ENCODE data around the gene PARP2.
"Not testable (repeated sequence)": the region's sequence is repeated elsewhere in the genome, so short reads cannot be mapped to it uniquely, and the experiment has no call there.

Gene PARP2

DNA sequence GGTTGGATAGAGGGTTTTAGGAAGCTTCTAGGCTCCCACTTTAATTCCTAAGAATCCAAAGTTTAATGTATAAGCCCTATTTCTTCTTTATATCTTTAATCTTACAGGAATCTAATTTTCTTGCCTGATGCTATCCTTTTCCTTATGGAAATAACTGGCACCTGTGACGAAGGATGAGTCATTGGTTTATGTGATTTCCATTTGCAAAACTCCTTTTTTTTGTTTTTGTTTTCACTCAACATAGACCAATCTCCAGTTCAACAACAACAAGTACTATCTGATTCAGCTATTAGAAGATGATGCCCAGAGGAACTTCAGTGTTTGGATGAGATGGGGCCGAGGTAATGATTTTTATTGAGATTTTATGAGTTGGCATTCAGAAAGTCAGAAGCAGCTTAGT, 6.8 kb downstream of the PARP2 start:
- no peak for DNase-seq

DNA sequence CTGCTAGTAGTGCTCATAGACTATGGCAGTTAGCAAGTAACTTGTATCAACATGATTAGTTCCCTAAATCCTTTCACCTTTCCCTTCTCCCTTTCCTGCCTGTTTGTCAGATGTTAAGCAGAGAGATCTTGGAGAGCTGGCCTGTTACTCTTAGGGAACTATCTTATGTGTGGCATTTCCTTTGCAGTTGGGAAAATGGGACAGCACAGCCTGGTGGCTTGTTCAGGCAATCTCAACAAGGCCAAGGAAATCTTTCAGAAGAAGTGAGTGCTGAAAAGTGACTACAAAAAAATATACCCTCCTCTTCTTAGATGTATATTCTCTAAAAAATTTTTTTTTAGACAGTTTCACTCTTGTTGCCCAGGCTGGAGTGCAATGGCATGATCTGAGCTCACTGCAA, 7.4 kb downstream of the PARP2 start:
- DNase-seq, result no peak

DNA sequence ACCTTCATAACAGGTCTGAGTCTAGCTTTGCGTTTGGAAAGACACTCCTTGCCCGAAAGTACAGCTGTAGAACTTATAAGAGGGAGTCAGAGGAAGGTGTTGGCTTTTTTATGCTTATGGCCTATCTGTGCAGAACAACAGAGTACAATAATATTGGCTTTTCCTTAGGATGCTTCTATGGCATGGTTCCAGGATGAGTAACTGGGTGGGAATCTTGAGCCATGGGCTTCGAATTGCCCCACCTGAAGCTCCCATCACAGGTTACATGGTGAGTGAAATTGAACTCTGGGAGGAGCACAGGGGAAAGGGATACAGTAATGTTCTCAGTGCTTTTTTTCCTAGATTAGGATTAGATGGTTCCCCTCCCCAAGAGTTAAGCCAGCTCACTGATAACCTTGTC, 13.0 kb downstream of the PARP2 start:
- no peak for DNase-seq

DNA sequence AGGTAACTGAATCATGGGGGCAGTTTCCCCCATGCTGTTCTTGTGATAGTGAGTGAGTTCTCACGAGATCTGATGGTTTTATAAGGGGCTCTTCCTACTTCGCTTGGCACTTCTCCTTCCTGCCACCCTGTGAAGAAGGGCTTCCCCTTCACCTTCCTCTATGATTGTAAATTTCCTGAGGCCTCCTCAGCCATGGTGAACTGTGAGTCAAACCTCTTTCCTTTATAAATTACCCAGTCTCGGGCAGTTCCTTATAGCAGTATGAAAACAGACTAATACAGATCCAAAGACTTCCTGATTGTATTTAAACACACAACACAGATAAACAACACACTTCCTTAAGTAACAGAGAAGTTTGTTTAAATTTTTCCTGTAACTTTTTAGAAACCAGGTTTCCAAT, 15.0 kb downstream of the PARP2 start:
- DNase-seq, result not testable (repeated sequence)

DNA sequence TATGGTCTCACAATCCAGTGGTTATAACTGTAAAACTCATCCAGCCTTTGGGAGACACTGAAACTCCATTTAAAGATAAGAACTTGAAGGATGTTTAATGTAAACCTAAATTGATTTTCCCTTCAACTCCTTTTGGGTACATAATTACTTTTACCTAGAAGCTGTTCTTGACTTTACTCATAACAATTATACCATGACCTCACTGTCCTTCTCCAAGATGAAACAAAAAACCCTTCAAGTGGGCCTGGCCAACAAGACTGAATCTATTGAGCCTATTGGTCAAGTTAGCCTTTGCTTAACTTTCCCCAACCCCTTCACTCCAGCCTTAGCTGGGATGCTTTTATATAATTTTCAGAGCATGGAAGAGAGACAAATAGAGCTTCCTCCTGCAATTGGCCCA, 22.5 kb downstream of the PARP2 start:
- DNase-seq, result no peak

DNA sequence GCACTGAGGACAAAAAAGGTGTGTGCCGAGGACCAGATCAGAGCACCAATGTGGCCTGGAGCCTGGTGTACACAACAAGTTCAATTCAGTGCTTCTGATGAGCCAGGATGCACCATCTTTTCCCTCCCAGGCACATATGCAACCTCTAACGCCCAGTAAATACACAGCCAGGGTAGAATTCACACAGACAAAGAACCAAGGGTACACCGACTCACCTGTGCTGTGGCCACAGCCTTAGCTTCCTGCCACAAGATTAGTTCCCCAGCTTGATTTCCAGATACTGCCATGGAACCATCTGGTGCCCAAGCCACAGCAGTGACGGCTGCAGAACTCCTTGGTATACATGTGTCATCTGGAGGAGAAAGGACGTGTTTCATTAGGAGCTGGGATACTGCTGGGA, 29.4 kb downstream of the PARP2 start:
- no peak for DNase-seq

DNA sequence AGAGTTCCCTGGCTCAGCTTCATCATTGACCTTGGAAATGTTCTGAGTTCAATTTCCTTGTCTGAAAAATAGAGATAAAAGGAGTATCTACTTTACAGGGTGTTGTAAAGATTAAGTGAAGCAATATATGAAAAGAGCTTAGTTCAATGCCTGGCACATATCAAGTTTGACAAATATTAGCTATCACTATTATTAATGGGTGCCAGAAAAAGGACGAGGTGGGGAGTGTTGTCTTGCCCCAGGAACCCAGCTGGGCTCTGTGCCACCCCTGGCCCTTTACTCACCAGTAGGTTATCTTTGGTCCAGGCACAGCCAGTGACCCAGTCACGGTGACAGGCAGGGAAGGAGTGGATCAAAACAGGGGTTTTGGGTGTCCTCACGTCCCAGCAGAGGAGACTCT, 32.0 kb downstream of the PARP2 start:
- no peak for DNase-seq

DNA sequence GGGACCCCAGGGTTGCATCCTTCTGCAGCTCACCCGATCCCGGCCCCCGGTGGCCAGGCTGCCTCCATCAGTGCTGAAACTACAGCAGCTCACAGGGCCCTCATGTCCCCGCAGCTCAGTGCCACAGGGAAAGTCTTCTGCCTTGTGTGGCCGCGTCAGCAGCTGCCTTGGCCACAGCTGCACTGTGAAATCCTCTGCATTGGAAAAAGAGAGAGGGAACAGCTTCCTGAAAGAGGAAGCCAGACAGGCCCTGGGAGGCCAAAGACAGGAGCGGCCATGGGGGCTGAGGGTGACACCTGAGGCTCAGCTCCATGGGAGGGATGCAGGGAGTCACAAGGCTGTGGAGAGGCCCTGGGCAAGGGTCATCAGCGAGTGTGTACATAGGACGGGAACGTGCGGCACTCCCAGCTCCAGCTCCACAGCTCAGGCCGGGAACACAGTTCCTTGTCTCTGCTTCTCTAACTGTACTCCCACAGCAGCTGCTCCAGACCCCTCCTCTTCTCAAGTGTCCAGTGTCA, 32.7 kb downstream of the PARP2 start:
- DNase-seq, result no peak

DNA sequence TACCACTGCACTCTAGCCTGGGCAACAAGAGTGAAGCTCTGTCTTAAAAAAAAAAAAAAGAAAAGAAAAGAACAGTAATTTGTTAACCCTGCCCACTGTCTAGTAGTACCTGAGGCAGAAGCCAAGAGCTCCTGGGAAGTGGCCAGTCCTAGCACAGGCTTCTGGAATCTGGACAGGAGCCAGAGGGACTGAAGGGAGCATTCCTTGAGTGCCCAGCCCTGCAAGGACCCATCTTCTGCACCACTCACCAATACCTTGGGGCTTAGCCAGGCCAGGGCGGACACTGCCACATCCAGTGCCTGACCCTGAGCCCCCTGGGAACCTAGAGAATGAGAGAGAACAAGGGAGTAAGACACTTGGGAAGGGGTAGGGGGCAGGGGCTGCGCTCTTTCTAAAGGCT, 33.7 kb downstream of the PARP2 start:
- DNase-seq, result no peak

DNA sequence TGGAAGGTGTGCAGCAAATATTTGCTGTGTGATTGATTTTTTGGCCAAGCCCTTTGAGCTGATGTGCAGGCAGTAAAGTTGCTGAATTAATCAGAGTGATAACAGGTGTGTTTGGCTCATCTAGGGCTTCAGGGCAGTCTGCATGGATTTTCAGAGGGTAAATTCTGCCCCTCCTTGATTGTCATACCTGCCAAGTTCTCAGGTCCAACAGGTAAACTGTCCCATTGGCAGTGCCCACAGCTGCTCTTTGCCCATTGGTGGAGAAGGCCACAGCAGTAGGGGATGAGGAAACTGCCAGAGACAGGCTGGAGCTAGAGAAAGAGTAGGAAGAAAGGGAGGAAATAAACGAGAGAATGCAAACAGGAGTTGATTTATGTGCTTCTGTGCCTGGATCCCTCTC, 36.3 kb downstream of the PARP2 start:
- no peak for DNase-seq

DNA sequence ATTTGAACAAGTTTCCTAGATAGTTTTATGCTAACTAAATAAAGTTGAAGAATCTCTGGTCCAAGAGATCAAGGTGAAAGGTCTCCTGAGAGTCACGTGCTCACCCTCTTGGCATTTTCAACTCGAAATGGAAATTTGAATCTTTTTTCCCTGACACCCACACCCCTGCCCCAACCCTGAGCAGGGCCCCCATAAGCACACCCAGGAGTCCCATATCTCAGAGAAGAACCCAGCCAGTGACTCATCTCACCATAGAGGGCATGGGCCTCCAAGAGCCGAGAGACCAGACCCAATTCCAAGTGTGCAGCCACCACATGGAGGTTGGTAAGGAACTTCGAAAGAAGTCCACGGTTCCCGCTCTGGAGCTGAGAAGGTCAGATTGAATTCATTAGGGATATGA, 37.2 kb downstream of the PARP2 start:
- no peak for DNase-seq

DNA sequence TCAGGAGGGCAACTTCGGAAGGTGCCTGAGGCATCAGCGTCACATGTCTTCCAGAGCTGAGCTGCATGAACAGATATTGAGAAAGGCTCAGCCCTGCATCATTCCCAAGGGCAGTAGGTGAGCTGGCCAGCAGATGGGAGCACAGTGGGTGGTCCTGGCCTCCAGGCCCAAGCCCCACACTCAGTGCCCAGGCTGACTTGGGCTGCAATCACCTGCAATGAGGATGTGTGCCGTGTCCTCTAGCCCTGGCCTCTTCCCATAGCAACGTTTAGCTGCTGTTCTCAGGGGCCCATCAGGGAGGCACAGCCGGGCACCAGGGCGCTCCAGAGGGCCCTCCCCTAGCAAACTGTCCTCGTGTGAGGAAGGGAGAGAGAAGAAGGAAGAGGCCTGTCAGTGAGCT, 37.9 kb downstream of the PARP2 start:
- DNase-seq, result no peak

DNA sequence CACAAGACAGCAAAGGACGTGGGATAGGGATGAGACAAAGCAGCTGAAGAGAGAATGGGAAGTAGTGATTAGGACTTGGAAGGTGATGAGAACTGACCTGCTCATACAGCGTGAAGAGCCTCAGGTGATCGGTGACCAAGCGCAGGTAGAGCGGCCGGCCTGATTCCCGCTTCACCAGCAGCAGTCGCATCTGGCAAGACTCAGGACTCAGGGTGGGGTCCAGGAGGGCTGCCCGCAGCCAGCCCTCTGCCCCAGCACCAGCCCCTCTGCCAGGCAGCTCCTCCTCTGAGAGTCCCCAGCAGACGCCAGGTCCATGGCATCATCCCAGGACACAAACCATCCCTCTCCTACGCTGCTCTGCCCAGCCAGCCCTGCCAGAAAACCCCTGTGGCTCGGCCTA, 39.1 kb downstream of the PARP2 start:
- DNase-seq, result no peak

DNA sequence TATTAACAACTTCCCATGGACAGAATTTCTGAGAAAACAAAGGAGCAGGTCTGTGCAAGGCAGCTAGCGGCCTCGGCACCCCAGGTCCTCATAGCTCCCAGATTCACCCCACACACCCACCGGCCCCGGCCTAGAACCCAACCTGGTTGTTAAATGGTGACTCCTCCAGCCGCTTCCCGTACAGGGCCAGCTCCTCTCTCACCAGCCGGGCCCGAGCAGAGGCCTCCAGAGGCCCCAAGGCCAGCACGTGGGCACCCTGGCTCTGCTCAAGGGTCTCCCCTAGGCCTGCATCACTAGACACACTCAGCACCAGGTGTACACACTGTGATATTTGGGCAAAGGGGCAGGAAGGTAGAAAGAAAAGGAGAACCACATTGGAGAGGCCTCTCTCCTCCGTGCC, 39.6 kb downstream of the PARP2 start:
- no peak for DNase-seq

DNA sequence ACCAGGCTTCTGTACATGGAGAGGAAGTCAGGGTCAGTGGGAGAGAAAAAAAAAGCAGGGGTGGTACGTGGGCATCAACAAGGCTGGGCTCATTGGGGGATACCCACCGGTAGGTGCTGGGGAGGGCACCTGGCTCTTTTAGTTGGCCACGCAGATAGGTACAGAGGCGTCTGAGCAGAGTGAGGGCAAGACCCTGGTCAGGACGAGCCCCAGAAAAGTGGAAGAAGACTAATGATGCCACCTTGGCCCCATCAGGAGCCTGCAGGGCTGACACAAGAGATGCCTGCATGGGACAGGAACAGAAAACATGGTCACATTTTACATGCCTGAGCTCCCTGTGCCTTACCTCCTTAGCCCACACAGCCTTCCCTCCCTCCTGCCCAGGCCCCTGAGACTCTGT, 40.2 kb downstream of the PARP2 start:
- no peak for DNase-seq

DNA sequence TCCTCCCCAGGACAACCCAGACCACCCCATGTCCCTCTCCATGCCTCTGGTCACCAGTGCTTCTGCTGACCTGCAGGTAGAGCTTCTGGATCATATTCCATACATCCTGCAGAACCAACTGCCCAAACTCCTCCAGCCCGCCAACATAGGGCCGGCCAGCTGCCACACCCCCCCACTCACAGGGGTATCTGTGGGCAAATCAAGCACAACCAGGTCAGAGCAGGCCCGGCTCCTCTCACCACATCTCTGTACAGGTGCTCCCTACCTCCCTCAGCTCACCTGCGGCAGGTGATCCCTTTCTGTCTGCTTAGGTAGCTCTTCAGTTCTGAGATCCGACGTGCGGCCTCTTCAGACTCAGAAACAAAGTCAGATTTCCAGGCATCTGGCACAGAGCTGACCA, 40.9 kb downstream of the PARP2 start:
- DNase-seq, result no peak

DNA sequence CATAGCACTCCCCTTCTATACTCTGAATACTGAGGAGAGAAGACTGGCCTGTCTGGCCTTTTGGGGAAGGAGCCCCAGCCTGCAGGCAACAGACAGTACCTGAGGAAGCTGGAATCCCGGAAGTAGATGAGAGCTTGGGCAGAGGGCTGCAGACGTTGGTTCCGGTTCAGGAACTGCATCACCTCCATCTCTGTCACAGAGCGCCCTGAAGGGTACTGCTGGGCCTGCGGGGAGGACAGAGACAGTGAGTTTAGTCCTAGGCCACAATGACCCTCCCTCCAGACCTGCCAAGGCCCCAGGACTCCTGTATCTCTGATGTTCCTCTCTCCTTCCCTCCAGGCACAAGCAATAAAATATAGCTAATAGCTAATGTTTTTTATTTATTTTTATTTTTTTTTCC, 41.5 kb downstream of the PARP2 start:
- no peak for DNase-seq

DNA sequence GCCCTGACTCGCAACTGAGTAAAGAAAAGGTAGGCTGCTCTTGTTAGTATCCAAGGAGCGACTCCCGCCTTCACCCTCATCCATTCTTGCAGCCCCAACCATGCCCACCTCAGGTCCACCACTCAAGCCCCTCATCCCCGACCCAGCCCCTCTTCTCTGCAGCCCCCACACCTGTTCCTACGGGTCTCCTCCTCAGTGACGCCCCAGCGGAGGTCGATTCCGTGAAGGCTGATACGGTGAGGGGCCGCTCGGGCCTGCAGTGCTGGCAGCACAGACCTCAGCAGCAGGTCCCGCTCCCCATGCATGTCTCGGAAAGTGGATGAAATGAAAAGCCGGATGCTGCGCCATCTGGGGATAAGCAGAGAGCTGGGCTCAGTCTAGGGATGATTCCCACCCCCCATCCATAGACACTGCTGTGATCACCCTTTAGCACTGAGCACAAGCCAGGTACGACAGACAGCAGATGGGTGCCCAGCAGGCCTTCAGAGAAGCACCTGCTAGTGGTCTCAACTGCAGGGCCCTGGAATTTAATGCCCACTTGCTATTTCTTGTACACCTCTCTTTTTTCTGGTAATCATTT, 42.9 kb downstream of the PARP2 start:
- no peak for DNase-seq

DNA sequence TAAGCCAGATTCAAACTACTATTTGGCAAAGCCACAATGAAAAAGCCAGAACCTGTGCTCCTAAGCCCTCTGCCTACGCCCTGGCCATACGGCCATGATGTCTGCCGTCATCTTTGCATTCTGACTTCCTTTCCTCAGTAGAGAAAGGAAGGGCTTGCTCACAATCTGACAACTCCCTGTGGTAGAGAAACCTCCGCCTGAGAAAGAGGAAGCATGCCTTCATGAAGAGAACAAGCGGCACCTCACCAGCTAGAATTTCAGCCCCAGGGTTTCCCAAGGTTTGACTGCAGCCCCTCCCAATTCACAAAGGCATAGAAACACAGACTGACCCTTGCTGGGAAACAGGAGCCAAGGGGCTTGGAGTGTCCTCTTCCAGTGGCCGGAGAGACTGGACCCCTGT, 44.1 kb downstream of the PARP2 start:
- DNase-seq, result no peak

DNA sequence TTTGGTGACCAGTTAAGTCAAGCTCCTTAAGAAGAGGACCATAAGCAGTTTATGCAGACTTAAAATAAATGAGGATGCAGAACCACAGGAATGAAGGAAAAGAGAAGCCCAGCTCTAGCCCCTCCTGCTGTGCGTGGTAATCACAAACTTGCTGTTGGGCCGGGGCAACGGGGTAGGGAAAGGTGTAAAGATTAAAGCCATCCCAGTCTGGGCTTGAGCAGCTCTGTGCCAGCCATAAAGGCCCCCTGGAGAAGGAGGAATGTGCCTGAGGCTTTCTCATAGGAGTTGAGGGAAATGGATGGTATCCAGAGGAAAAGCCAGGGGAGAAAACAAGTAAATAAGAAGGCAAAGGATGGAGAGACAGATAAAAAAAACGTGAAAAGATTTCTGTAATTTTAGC, 44.7 kb downstream of the PARP2 start:
- DNase-seq, result no peak

DNA sequence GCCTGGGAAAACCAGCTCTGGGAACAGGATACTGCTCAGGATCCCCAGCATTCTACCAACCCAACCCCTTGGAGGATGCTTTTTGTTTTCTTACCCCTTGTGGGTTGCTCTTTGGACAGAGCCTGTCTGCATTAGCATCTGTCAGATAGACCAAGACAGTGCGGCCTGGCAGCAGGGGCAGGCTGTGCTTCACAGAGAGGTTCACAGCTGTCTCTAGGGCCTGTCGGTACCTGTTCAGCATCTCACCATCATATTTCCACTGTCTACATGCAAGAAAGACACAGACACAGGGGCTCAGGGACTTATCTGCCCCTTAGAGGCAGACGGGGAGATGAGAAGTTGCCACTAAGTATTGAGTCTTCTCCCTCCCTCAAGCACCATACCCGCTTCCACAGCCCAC, 48.1 kb downstream of the PARP2 start:
- no peak for DNase-seq

DNA sequence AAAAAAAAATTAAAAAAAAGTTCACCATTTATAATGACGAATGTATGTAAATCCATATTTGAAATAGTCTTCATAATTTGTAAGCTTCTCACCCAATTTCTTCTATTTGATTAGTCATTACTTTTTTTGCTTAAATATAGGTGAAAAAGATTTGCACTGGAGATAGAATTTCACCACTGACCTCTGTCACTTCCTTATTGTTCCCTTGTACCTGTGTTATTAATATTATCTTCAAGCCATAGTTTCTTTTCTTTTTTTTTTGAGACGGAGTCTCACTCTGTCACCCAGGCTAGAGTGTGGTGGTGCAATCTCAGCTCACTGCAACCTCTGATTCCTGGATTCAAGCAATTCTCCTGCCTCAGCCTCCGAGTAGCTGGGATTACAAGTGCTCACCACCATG, 54.1 kb downstream of the PARP2 start:
- DNase-seq, result no peak

DNA sequence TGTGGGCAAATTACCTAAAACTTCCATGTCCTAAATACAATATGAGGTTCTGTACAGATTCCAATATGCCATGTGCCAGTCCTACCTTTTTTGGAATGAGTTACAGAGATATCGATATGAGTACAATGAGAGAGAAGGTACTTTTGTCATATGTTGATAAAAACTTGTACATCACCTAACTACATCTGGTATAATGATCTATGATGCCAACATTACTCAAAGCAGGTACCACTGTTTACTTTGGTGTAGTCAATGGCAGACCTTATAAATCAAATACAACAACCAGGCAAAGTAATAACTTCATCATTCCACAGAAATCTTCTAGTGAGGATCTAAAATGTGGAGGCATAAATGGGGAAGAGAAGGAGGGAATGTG, 57.1 kb downstream of the PARP2 start:
- no peak for DNase-seq

DNA sequence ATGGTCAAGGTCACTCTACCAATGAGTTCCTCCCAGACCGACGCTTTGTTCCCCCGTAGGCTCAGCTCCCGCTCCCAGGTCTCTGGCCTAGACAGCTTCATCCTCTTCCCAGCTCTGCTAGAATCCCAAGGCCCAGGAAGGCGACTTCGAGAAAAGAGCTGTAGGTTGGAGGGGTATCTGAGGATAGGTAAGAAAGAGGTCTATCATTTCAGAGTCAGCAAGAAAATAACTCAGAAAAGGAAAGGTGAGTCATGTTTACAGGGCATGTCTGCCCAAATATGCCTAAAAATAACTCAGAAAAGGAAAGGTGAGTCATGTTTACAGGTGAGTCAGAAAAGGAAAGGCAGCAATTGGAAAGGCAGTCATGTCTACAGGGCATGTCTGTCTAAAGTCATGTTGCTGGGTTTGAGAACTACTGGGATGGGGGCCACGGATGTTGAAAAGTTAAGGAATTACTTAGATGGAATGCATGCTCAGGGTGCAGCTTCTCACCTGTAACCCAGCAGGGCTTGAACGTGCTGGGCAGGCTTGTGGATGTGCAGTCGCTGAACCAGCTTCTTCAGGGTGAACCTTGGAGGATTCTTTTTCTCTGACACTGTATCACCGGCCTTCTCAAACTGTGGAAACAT, 57.6 kb downstream of the PARP2 start:
- DNase-seq, result no peak

DNA sequence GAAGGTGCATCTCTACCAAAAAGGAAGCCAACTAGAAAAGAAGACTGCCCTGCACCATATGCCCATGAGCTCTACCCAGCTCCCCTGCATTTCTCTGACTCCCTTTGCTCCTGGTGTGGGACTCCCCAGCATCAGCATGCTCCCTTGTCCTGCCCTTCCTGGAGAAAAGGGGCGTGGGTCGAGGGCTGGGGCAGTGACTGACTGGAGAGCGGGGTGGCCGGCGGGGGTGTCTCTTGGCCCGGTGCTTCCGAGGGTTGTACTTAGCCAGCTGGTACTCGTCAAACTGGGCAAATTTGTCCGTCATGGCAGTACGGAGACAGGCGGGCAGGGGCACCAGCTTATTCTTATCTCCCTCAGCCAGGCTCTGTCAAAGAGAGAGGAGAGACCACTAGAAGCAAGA, 60.1 kb downstream of the PARP2 start:
- no peak for DNase-seq
